AML-193 (cell line): Measurements from ENCODE around the gene LFNG.
"Not testable (repeated sequence)": the region's sequence is repeated elsewhere in the genome, so short reads cannot be mapped to it uniquely, and the experiment has no call there.

Experiments
- DNase-seq, 2 experiments: peaks; one replicate each; lab custom pipeline; 2025; lab: John Stamatoyannopoulos, UW

LFNG gene

GRCh38 chr7:2530071-2530987 is 10.8 kb downstream of the LFNG start:
- peak; percentile 82 to 83 for DNase-seq

GRCh38 chr7:2530994-2531795 is 11.6 kb downstream of the LFNG start:
- not testable (repeated sequence) for DNase-seq

- not testable (repeated sequence) for DNase-seq
Observed at GRCh38 chr7:2531796-2532110, 12.2 kb downstream of the LFNG start.

GRCh38 chr7:2532199-2532772 is 12.7 kb downstream of the LFNG start:
- not testable (repeated sequence) for DNase-seq

GRCh38 chr7:2532816-2533215 is 13.2 kb downstream of the LFNG start:
- DNase-seq = not testable (repeated sequence)

- DNase-seq = not testable (repeated sequence)
Observed at GRCh38 chr7:2533566-2533965, 14.0 kb downstream of the LFNG start.

GRCh38 chr7:2534214-2534613 is 14.6 kb downstream of the LFNG start:
- DNase-seq = not testable (repeated sequence)

GRCh38 chr7:2535872-2536627 is 16.5 kb downstream of the LFNG start:
- not testable (repeated sequence) for DNase-seq

- DNase-seq = no peak
Observed at GRCh38 chr7:2537981-2538851, 18.6 kb downstream of the LFNG start.

GRCh38 chr7:2539031-2539911 is 19.7 kb downstream of the LFNG start:
- no peak for DNase-seq

GRCh38 chr7:2540133-2540532 is 20.6 kb downstream of the LFNG start:
- no peak for DNase-seq

GRCh38 chr7:2540641-2541051 is 21.1 kb downstream of the LFNG start:
- no peak for DNase-seq

- no peak for DNase-seq
Observed at GRCh38 chr7:2541291-2542010, 21.9 kb downstream of the LFNG start.

- DNase-seq = no peak
Observed at GRCh38 chr7:2542011-2542915, 22.7 kb downstream of the LFNG start.

GRCh38 chr7:2542916-2543871 is 23.6 kb downstream of the LFNG start:
- DNase-seq = no peak

GRCh38 chr7:2544541-2545188 is 25.1 kb downstream of the LFNG start:
- DNase-seq = no peak
